Measurements from ENCODE around the gene PREX1. TPM values are rescaled to one million over a fixed set of nuclear protein-coding genes. Genes with fewer than 3 reads are reported as not detected.

The PREX1 gene
- total RNA-seq, 1 experiment from 2014 or later: 20.0 TPM

- intact Hi-C loops (cut with micrococcal nuclease; ENCODE audit: unreplicated experiment) (no loop called here), in situ Hi-C loops (cut with HindIII; ENCODE audit: low pct_unique_long_range_greater_than_20kb, low sequenced_read_pairs) (no loop called here)
- H3K4me3 ChIP-seq (ENCODE audit: low read depth in 2 of 2, low read length in 2 of 2): peak overlapping the region in 1 of 2 experiments; percentile 9; a peak in 1 of 4 replicates
- no peaks in the 10 kb centered on the region for H3K9me3 ChIP-seq (ENCODE audit: control insufficient read depth, insufficient read depth, low read depth, low read length)
- no peaks in the 10 kb centered on the region for H3K36me3 ChIP-seq (ENCODE audit: control insufficient read depth, insufficient read depth, low read length)
- H3K27ac ChIP-seq (ENCODE audit: low read length): peak overlapping the region; percentile 66
- TF ChIP-seq, protein P1, sequence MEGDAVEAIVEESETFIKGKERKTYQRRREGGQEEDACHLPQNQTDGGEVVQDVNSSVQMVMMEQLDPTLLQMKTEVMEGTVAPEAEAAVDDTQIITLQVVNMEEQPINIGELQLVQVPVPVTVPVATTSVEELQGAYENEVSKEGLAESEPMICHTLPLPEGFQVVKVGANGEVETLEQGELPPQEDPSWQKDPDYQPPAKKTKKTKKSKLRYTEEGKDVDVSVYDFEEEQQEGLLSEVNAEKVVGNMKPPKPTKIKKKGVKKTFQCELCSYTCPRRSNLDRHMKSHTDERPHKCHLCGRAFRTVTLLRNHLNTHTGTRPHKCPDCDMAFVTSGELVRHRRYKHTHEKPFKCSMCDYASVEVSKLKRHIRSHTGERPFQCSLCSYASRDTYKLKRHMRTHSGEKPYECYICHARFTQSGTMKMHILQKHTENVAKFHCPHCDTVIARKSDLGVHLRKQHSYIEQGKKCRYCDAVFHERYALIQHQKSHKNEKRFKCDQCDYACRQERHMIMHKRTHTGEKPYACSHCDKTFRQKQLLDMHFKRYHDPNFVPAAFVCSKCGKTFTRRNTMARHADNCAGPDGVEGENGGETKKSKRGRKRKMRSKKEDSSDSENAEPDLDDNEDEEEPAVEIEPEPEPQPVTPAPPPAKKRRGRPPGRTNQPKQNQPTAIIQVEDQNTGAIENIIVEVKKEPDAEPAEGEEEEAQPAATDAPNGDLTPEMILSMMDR (IDR thresholded peaks at IDR 0.05): no peak
- TF ChIP-seq TCF7L2 (IDR thresholded peaks at IDR 0.05; ENCODE audit: low read depth, low read length): no peak
- TF ChIP-seq POLR2AphosphoS5 (IDR thresholded peaks at IDR 0.05; ENCODE audit: low read depth, low read length): no peak
- TF ChIP-seq, protein P2, sequence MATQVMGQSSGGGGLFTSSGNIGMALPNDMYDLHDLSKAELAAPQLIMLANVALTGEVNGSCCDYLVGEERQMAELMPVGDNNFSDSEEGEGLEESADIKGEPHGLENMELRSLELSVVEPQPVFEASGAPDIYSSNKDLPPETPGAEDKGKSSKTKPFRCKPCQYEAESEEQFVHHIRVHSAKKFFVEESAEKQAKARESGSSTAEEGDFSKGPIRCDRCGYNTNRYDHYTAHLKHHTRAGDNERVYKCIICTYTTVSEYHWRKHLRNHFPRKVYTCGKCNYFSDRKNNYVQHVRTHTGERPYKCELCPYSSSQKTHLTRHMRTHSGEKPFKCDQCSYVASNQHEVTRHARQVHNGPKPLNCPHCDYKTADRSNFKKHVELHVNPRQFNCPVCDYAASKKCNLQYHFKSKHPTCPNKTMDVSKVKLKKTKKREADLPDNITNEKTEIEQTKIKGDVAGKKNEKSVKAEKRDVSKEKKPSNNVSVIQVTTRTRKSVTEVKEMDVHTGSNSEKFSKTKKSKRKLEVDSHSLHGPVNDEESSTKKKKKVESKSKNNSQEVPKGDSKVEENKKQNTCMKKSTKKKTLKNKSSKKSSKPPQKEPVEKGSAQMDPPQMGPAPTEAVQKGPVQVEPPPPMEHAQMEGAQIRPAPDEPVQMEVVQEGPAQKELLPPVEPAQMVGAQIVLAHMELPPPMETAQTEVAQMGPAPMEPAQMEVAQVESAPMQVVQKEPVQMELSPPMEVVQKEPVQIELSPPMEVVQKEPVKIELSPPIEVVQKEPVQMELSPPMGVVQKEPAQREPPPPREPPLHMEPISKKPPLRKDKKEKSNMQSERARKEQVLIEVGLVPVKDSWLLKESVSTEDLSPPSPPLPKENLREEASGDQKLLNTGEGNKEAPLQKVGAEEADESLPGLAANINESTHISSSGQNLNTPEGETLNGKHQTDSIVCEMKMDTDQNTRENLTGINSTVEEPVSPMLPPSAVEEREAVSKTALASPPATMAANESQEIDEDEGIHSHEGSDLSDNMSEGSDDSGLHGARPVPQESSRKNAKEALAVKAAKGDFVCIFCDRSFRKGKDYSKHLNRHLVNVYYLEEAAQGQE (IDR thresholded peaks at IDR 0.05; ENCODE audit: insufficient read depth in 1 of 2, low read depth in 2 of 2, low read length in 1 of 2): no peak
- no peak for TF ChIP-seq SIN3A (IDR thresholded peaks at IDR 0.05; ENCODE audit: borderline replicate concordance, insufficient read depth, low read depth, low read length)
- CTCF ChIA-PET: no interaction called here
- BruUV-seq (replicated peaks): no TSS peak
- peaks cover 11% of the 10 kb centered on the region for H3K4me1 ChIP-seq (ENCODE audit: control insufficient read depth, insufficient read depth, low read length)
- DNase-seq (ENCODE audit: low read depth, low spot score): peak; percentile 76
- ATAC-seq: peak; percentile 69
- POLR2A ChIA-PET: interaction anchor here (0.6 kb wide), 1 partner anchor 982 kb away, joined by 3 read pairs; no protein-coding TSS in a partner anchor
- no peaks in the 10 kb centered on the region for H3K27me3 ChIP-seq (ENCODE audit: control insufficient read depth, insufficient read depth, low read length)
These were observed 67.3 kb downstream of the PREX1 start for GRCh38 chr20:48760403-48760983.

DNA sequence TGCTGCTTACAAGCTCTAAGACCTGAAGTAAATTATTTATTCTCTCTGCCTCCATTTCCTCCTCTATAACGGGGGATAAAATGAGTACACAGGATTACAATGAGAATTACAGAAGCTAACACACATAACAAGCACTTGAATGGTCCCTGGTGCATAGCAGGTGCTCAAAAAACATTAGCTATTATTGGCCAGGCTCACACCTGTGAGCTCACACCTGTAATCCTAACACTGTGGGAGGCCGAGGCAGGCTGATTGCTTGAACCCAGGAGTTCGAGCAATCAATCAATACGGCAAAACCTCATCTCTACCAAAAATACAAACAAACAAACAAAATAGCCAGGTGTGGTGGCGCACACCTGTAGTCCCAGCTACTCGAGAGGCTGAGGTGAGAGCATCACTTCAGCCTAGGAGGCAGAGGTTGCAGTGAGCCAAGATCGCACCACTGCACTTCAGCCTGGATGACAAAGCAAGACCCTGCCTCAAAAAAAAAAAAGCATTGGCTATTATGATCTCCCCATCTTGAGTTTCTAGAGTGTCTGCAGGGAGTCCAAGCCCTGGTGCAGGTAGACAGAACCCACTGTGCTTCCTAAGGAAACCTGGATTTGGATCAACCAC is 68.1 kb downstream of the PREX1 start:
- intact Hi-C loops (cut with micrococcal nuclease; ENCODE audit: unreplicated experiment) (no loop called here), in situ Hi-C loops (cut with HindIII; ENCODE audit: low pct_unique_long_range_greater_than_20kb, low sequenced_read_pairs) (no loop called here)
- no peaks in the 10 kb centered on the region for H3K9me3 ChIP-seq (ENCODE audit: control insufficient read depth, insufficient read depth, low read depth, low read length)
- ATAC-seq: no peak
- H3K36me3 ChIP-seq (ENCODE audit: control insufficient read depth, insufficient read depth, low read length): no peaks in the 10 kb centered on the region
- CTCF ChIA-PET: interaction anchor here (0.9 kb wide), 1 partner anchor 145 kb away, joined by 6 read pairs; no protein-coding TSS in a partner anchor
- no peak overlapping the region for H3K27ac ChIP-seq (ENCODE audit: low read length)
- no peak for TF ChIP-seq POLR2AphosphoS5 (IDR thresholded peaks at IDR 0.05; ENCODE audit: low read depth, low read length)
- TF ChIP-seq TCF7L2 (IDR thresholded peaks at IDR 0.05; ENCODE audit: low read depth, low read length): no peak
- TF ChIP-seq, protein P2 (IDR thresholded peaks at IDR 0.05; ENCODE audit: insufficient read depth in 1 of 2, low read depth in 2 of 2, low read length in 1 of 2): no peak
- no peak for TF ChIP-seq SIN3A (IDR thresholded peaks at IDR 0.05; ENCODE audit: borderline replicate concordance, insufficient read depth, low read depth, low read length)
- TF ChIP-seq, protein P1 (IDR thresholded peaks at IDR 0.05): no peak
- no TSS peak for BruUV-seq (replicated peaks)
- H3K27me3 ChIP-seq (ENCODE audit: control insufficient read depth, insufficient read depth, low read length): no peaks in the 10 kb centered on the region
- POLR2A ChIA-PET: interaction anchor here (0.5 to 0.6 kb wide), 2 partner anchors 25 to 983 kb away, joined by 3 to 5 read pairs; no protein-coding TSS in a partner anchor
- H3K4me1 ChIP-seq (ENCODE audit: control insufficient read depth, insufficient read depth, low read length): peaks cover 11% of the 10 kb centered on the region
- H3K4me3 ChIP-seq (ENCODE audit: low read depth in 2 of 2, low read length in 2 of 2): no peak overlapping the region
- no peak for DNase-seq (ENCODE audit: low read depth, low spot score)

All from Panc1 (cell line).